Hematopoietic multipotent progenitor cell (in vitro differentiated cells): Measurements from ENCODE around the gene UBAC1. TPM values are rescaled to one million over a fixed set of nuclear protein-coding genes. Genes with fewer than 3 reads are reported as not detected.

Source experiments
- DNase-seq, 3 donors: peaks; one replicate each; pipeline ENCODE4 v3.0.0-alpha.2; 2011 to 2015; ENCODE audit warnings: low read depth in 2 of 3, low spot score in 2 of 3
- total RNA-seq: library from RNA; depleted of rRNA; stranded (reverse); fragments of >200 nt; gene quantifications from one replicate; pipeline ENCODE4 v1.2.3, GENCODE V29; 2012

Gene UBAC1
- total RNA-seq, 1 donor = 31.5 TPM

DNA sequence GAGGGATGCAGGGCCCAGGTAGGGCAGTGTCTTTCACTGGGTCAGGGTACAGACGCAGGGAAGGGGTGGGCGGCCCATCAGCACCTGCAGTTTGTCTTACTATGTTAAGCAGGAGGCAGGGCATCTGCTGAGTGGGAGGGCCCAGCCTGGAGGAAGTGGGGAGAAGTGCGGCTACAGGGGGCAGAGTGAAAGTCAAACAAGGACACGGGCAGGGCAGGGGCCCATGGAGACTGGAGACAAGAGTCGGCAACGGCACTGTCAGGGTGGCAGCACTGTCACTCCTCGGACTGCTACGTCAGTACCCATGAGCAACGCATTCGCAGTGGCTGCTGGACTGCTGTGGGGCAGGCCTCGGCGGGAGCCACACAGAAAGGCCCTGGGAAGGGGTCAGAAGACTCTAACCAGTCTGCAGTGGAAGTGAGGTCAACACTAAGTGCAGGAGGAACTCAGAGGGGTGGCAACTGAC lies 73.6 kb downstream of the UBAC1 start:
- DNase-seq = peak in 2 of 3 donors; percentile 78 to 81

DNA sequence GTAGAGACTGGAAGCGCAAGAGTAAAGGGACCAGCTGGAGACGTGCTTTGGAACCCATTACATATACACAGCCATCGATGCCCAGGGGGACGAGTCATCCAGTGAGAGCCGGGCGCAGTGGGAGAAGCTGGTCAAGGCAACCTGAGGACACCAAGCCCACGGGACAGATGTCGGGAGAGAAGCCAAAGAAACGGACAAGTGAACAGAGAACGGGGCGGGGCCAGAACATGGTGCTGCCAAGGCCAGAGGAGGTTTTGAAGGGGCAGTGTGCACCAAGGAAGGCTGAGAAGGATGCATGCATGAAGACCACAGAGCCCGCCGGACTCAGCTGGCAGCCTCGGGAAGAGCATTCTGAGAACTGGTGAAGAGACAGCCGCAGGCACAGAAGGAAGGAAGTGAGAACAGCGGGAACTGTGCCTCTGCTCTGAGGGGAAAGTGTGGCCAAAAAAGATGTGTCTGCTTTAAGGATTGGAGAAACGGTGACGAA lies 74.1 kb downstream of the UBAC1 start:
- peak in 1 of 3 donors; percentile 32 for DNase-seq

DNA sequence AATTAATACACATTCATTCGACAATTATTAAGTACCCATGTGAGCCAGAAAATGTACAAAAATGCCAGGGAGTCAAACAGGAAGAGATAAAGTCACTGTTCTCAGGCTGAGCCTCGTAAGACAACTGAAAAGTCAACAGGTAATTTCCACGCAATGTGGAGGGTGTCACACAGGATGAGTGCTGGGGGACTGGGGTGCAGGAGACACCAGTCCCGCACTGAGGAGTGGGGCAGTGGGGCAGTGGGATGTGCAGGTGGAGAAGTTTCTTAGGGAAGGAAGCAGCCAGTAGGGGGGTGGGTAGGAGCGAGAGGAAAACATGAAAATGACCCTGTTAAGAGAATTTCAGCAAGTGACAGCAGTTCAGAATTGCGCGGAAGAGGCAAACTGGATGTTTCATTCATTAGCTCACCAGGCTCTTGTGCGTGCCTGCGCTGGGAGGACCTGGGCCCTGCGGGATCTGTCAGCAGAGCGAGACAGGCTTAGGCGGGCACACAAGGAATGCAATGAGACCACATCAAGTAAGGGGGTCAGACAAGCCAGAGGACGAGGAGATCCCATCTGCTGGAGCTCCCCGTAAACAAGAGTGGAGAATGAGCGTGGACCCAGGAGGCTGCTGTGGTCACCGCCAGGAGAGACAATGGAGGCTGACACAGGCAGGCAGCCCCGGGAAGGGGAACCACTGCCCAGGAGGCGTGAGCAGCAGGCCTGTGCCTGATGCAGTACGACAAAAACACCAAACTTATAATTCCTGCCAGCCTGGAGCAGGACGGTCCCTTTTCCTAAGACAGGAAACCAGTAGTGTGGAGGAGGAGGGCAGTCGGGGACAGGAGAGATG lies 74.8 kb downstream of the UBAC1 start:
- DNase-seq = no peak

DNA sequence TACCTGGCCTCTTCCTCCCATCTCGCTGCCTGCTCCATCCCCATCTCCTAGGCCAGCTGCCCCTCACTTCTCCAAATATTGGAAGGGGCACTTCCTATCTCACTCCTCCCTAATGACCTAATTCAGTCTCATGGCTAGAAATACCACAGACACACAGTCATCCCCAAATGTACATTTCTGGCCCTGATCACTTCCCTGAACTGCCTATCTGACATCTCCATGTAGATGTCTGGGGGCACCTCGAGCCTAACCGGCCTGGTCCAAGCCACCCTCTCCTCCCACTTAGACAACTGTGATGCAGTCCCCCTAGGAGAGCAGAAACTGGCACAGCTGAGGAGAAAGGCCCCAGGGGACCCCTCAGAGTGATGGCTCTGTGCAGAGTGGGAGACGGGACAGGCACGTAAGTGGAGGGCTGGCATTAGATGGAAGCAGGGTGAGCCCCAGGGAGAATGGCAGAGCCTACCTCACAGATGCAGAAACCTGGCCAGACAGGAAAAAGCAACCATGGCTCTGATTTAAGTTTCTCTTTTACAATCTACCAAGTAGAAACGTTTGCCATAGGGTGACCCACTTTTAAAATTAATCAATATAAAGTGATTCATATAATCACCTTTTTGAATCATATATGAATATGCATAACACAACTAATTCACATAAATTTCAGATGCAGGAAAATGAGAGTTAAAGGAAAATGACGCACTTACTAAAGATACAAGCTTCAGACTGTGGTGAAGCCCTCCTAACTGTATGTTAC lies 75.9 kb downstream of the UBAC1 start:
- DNase-seq = no peak

DNA sequence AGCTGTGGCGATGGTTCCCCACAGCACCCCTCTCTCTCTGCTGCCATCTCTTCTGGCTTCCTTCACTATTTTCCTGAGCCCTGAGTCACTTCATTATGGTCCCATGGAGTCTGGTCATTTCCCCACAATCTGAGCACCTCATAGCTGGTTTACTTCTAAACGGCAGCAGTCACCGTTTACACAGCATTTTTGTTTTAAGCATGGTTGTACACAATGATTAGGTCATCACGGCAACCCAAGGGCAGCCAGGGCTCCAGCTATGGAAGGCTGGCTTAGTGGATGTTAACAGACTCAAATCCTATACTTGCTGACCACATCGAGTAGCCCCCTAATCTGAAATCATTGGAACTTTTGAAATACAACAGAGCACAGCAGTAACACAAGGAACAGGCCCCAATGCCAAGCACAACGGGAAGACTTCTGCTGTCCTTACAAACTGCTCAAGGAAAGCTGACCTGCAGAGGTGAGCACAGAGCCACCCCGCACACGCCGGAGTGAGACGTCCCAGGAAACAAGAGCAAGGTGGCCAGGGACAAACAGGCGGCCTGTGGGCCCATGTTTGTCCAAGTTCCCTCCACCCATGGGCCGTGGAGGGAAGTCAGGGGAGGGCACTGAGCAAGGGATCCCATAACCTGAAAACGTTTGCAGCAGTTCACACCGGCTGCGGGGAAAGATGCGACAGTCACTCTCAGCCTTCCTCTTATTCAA lies 76.7 kb downstream of the UBAC1 start:
- DNase-seq = no peak

DNA sequence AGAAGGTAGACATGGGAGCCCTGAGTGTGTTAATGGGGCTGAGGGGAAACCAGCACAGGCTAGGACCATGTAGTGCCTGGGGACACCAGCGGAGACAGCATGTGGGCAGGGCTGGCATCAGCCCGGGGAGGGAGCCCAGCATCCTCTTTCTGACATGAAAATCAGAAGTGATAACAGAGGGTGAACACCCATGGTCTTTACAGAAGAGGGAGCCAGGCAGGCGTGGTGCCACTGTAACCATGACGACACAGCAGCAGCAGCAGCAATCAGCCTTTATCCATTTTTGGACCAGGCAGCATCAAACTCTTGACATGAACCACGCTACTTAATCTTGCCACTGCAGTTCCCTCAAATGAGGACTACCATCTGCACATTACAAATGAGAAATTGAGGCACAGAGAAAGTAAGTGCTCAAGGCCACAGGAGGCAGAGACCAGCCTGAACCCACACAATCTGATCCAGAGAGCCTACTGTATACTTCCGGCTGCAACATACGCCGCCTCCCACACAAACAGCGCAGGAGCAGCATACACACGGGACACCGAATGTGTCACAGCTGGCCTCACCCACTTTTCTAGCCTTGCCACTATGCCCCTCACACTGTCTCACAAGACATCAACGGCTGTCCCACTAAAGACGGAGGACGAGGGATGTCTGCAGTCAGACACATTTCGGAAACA lies 77.6 kb downstream of the UBAC1 start:
- DNase-seq = peak in 1 of 3 donors; percentile 28

Other genes starting within 250 kb of the UBAC1 start
- 18.0 TPM for gene CAMSAP1, start 53.8 kb downstream of the UBAC1 start, total RNA-seq
- 11.8 TPM for gene NACC2, start 133.9 kb upstream of the UBAC1 start, total RNA-seq
- 53.3 TPM for gene TMEM250, start 157.5 kb upstream of the UBAC1 start, total RNA-seq
- gene LHX3, start 243.8 kb upstream of the UBAC1 start, total RNA-seq = 0.27 TPM